ENCODE data around the gene GIT1. TPM values are rescaled to one million over a fixed set of nuclear protein-coding genes. Genes with fewer than 3 reads are reported as not detected.
A peak's percentile ranks its signal among the peaks of the same experiment; 100 is the strongest.

Gene GIT1
- total and polyA plus RNA-seq, 8 donors, result 38.7 to 57.3 (median 40.7) TPM

DNA sequence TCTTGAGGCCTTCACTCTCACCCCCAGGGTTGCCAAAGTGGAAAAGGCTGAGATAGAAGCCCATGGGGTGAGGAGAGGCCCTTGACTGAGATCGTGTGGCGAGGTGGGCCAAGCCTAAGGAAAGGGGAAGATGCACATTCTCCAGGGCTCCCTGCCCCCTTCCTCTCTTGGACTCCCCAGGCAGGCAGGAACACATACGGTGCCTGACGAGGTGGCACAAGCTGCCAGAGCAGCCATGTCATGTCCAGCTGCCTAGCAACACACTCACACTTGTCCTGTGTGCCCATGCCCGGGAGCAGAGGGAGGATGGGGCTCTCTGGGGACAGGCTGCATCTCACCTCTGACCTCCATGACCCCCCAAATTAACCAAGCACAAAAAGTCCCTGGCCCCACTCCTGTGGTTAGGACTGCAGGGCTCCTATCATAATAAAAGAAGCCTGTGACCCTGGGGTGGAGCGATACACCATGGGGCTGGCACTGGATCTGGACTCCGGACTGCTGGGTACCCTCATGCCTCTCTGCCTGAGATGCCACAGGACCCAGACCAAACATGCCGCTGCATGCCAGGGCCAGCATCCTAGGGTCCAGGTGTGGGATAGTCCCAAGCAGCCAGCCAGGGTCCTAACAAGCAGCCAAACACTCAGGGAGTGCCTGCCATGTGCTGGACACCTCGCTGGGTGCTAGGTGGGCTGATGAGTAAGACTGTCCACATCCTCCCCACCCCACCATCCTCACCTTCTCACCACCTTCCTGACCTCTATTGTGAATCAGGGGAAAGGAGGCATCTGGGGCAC, 2.6 kb downstream of the GIT1 start:
- DNase-seq (no peak), ATAC-seq (no peak)
- Histone ChIP-seq H3K4me3 (peak overlapping the region in 1 of 2 donors; percentile 77), H3K36me3 (peaks cover 0 to 13% of the 10 kb centered on the region in 2 donors), H3K4me1 (peaks cover 34 to 80% of the 10 kb centered on the region in 2 donors), H3K27ac (peak overlapping the region in 1 of 2 donors; percentile 68), H3K9me3 (no peaks in the 10 kb centered on the region), H3K27me3 (peaks cover 0 to 17% of the 10 kb centered on the region in 2 donors)
- TF ChIP-seq CTCF (IDR thresholded peaks at IDR 0.05), result no peak
- intact Hi-C loops (cut with DNase I), result no loop called here

DNA sequence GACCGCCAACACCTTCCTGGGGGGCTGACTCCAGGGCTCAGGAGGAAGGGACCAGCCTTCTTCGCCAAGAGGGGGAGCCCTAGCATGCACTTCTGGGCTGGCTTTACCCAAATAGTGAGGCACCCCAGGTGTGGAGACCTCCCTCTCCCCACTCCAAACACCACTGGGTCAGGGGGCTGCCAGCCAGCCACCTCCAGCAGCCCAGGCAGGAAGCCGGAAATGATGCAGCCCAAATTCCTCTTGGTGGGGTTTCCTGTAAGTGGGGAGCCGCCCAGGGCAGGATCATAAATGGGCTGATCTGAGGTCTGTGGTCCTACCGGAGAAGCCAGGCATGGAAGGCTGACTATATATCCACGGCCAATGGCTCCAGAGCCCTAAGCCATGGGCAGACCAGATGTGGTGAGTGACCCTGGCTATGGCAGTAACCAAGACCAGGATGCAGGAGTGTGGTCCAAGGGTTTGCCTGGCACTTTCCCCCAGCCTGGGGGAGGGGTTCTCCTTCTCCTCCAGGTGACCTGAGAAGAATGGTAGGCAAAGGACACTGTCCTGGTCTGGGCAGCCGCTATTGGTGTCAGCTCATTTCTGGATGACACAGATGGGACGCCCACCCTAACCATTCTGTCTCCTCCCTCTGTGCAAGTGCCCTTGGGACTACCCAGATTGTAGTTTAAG, 4.2 kb downstream of the GIT1 start:
- TF ChIP-seq CTCF (IDR thresholded peaks at IDR 0.05), result no peak
- H3K27me3 ChIP-seq, result peaks cover 0 to under 1% of the 10 kb centered on the region in 2 donors
- peaks cover 0 to 24% of the 10 kb centered on the region in 2 donors for H3K36me3 ChIP-seq
- H3K4me3 ChIP-seq, result peak overlapping the region; percentile 5 to 77
- ATAC-seq (no peak), DNase-seq (peak in 1 of 4 donors; percentile 50)
- intact Hi-C loops (cut with DNase I), result no loop called here
- H3K27ac ChIP-seq, result peak overlapping the region; percentile 68 to 75
- H3K9me3 ChIP-seq, result no peaks in the 10 kb centered on the region
- H3K4me1 ChIP-seq, result peaks cover 20 to 70% of the 10 kb centered on the region in 2 donors

GRCh38 chr17:29584452-29585079, 4.9 kb downstream of the GIT1 start:
- H3K27ac ChIP-seq, result peak overlapping the region; percentile 68 to 75
- ATAC-seq (no peak), DNase-seq (peak in 1 of 4 donors; percentile 56)
- H3K9me3 ChIP-seq, result no peaks in the 10 kb centered on the region
- H3K36me3 ChIP-seq, result peaks cover 0 to 28% of the 10 kb centered on the region in 2 donors
- H3K27me3 ChIP-seq, result no peaks in the 10 kb centered on the region
- intact Hi-C loops (cut with DNase I), result no loop called here
- H3K4me3 ChIP-seq, result peak overlapping the region in 1 of 2 donors; percentile 77
- H3K4me1 ChIP-seq, result peaks cover 15 to 66% of the 10 kb centered on the region in 2 donors
- TF ChIP-seq CTCF (IDR thresholded peaks at IDR 0.05), result no peak

- no peak for TF ChIP-seq CTCF (IDR thresholded peaks at IDR 0.05)
- intact Hi-C loops (cut with DNase I), result no loop called here
- H3K27ac ChIP-seq, result peak overlapping the region in 1 of 2 donors; percentile 68
- DNase-seq, result peak in 1 of 4 donors; percentile 62
- H3K4me3 ChIP-seq, result no peak overlapping the region
- H3K27me3 ChIP-seq, result no peaks in the 10 kb centered on the region
- H3K36me3 ChIP-seq, result peaks cover 0 to 38% of the 10 kb centered on the region in 2 donors
- peaks cover 15 to 63% of the 10 kb centered on the region in 2 donors for H3K4me1 ChIP-seq
- no peak for ATAC-seq
- no peaks in the 10 kb centered on the region for H3K9me3 ChIP-seq
These were observed 5.9 kb downstream of the GIT1 start for GRCh38 chr17:29583324-29584248.
